KMS-11 (cell line): ENCODE results near the gene KIAA1755.

ENCODE experiments used
- H2AFZ ChIP-seq: fragments of 200-600 bp; sonication (generic); 2 replicates; pipeline ENCODE4 v1.6.1; 2016; ENCODE audit warnings: antibody characterized with exemption, mixed run types, low read depth
- H3K27ac ChIP-seq: fragments of 200-600 bp; sonication (generic); 2 replicates; pipeline ENCODE4 v1.6.1; 2016; ENCODE audit warnings: mild to moderate bottlenecking, mixed run types
- H3K27me3 ChIP-seq: fragments of 200-600 bp; sonication (generic); 2 replicates; pipeline ENCODE4 v1.6.1; 2017; ENCODE audit warnings: mild to moderate bottlenecking, low read depth, mixed run types, moderate library complexity; ENCODE audit not compliant: insufficient read depth
- H3K36me3 ChIP-seq: fragments of 200-600 bp; sonication (generic); 2 replicates; pipeline ENCODE4 v1.6.1; 2017; ENCODE audit warnings: mild to moderate bottlenecking, mixed run types; ENCODE audit not compliant: insufficient read depth
- H3K4me1 ChIP-seq: fragments of 200-600 bp; sonication (generic); 2 replicates; pipeline ENCODE4 v1.6.1; 2016; ENCODE audit warnings: mild to moderate bottlenecking, low read depth, mixed run types; ENCODE audit not compliant: poor library complexity, severe bottlenecking
- H3K4me2 ChIP-seq: fragments of 200-600 bp; sonication (generic); 2 replicates; pipeline ENCODE4 v1.7.0; 2016; ENCODE audit warnings: mild to moderate bottlenecking, mixed run types
- H3K4me3 ChIP-seq: fragments of 200-600 bp; sonication (generic); IDR thresholded peaks from 2 replicates; pipeline ENCODE4 v1.6.1; 2017; ENCODE audit warnings: low read depth, low read length, mixed read lengths; ENCODE audit not compliant: insufficient read depth
- H3K79me2 ChIP-seq: fragments of 200-600 bp; sonication (generic); 2 replicates; pipeline ENCODE4 v1.6.1; 2016; ENCODE audit warnings: low read depth, mixed run types; ENCODE audit not compliant: insufficient read depth
- H3K9ac ChIP-seq: fragments of 200-600 bp; sonication (generic); 2 replicates; pipeline ENCODE4 v1.6.1; 2016; ENCODE audit warnings: mild to moderate bottlenecking, mixed run types
- H4K20me1 ChIP-seq: fragments of 200-600 bp; sonication (generic); 2 replicates; pipeline ENCODE4 v1.6.1; 2016; ENCODE audit warnings: mild to moderate bottlenecking, mixed run types; ENCODE audit not compliant: insufficient read depth
- TF ChIP-seq, protein P1 (sequence below): fragments of 200-600 bp; sonication (generic); conservative IDR thresholded peaks from 2 replicates; pipeline ENCODE4 v1.6.1; 2017; ENCODE audit warnings: low read depth, mild to moderate bottlenecking, antibody characterized with exemption, low read length, moderate library complexity, mixed read lengths

Gene KIAA1755

DNA sequence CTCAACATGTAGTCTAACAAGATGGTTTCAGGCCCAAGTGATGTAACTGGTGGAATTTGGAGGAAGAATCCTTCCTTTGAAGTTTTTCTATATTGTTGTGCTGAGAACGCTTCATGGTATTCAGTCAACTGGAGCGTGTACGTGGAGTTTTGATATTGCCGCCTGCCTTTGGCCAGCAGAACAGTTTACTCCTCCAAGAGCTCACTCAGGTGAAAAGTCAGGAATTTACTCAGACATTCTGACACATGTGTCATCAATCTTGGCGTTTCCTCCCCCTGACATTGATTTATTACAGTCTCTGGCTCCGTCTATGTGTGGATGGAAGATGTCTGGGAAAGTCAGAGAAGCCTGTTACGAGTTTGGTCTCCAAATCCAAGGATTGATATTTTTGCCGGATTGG is 76.4 kb downstream of the KIAA1755 start:
- Histone ChIP-seq H4K20me1 (no peaks in the 10 kb centered on the region), H3K4me2 (no peak overlapping the region), H3K9ac (no peak overlapping the region), H3K79me2 (no peaks in the 10 kb centered on the region), H3K27ac (no peak overlapping the region), H3K4me1 (no peaks in the 10 kb centered on the region), H3K4me3 (no peak overlapping the region), H2AFZ (no peak overlapping the region), H3K36me3 (no peaks in the 10 kb centered on the region), H3K27me3 (no peaks in the 10 kb centered on the region)
- TF ChIP-seq, protein P1, sequence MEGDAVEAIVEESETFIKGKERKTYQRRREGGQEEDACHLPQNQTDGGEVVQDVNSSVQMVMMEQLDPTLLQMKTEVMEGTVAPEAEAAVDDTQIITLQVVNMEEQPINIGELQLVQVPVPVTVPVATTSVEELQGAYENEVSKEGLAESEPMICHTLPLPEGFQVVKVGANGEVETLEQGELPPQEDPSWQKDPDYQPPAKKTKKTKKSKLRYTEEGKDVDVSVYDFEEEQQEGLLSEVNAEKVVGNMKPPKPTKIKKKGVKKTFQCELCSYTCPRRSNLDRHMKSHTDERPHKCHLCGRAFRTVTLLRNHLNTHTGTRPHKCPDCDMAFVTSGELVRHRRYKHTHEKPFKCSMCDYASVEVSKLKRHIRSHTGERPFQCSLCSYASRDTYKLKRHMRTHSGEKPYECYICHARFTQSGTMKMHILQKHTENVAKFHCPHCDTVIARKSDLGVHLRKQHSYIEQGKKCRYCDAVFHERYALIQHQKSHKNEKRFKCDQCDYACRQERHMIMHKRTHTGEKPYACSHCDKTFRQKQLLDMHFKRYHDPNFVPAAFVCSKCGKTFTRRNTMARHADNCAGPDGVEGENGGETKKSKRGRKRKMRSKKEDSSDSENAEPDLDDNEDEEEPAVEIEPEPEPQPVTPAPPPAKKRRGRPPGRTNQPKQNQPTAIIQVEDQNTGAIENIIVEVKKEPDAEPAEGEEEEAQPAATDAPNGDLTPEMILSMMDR = no peak

DNA sequence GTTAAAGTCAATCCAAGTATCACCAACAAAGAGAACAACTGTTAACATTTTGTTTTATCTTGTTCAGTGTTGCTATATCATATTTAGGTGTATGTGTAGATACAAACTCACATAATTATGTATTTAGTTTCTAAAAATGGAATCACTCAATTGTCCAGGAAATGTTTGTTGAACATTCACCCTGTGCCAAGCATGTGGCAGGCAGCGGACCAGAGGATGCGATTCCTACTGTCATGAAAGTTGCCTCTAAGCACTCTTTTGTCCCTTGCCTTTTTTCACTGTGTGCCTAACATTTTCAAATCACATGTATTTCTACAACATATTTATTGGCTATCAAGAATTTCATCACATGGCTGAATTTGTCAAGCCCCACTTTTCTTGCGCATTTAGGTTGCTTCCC is 78.6 kb downstream of the KIAA1755 start:
- H3K79me2 ChIP-seq = no peaks in the 10 kb centered on the region
- no peak overlapping the region for H3K4me2 ChIP-seq
- TF ChIP-seq, protein P1 = no peak
- H3K27ac ChIP-seq = no peak overlapping the region
- H2AFZ ChIP-seq = no peak overlapping the region
- H3K36me3 ChIP-seq = no peaks in the 10 kb centered on the region
- no peaks in the 10 kb centered on the region for H3K4me1 ChIP-seq
- no peak overlapping the region for H3K9ac ChIP-seq
- no peaks in the 10 kb centered on the region for H3K27me3 ChIP-seq
- no peak overlapping the region for H3K4me3 ChIP-seq
- no peaks in the 10 kb centered on the region for H4K20me1 ChIP-seq

DNA sequence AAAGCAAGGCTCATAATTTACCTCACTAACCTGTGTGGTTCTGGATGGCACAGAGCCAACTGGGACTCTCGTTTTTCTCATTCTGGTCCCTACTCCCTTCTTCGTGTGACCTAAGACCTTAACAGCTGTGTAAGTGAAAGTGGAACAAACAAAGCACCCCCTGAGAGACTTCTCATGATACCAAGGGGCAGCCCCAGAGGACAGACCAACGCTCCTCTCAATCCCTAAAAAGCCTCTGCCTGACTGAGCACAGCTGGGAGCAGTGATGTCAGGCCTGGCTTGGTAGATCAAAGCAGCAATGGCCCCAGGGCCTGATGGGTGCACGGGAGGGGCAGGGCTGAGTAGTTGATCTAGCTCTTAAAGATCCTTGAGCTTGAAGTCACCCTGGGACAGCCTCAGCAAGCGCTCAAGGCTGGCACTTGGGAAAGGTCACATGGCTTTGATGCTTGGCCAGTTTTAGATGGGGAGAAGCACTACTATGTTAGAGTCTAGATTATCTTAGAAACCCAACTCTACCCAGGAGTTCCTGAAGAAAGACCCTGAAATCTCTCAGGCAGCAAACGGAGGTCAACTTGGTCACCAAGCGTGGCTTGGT is 79.2 kb downstream of the KIAA1755 start:
- Histone ChIP-seq H3K27ac (no peak overlapping the region), H3K9ac (no peak overlapping the region), H4K20me1 (no peaks in the 10 kb centered on the region), H3K4me3 (no peak overlapping the region), H3K4me2 (no peak overlapping the region), H2AFZ (no peak overlapping the region), H3K4me1 (no peaks in the 10 kb centered on the region), H3K79me2 (no peaks in the 10 kb centered on the region), H3K27me3 (no peaks in the 10 kb centered on the region), H3K36me3 (no peaks in the 10 kb centered on the region)
- TF ChIP-seq, protein P1 = no peak

DNA sequence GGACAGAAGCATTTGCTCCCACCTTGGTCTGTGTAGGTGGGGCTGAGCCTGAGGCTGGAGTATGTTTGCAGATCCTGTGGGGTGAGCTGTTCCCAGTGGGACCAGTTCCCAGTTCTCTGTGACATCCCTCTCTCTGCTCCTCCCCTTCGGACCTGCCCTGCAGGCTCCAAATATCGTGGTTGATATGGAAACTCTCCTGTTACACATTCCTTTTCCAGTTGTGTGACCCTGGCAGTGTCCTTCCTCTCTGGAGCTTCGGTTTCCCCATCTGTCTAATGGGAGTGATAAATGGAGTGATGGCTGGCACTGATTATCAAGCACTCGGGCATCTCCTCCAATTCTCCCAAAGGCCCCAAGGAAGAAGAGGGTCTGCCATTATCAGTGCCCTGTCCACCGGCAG is 79.8 kb downstream of the KIAA1755 start:
- no peak overlapping the region for H2AFZ ChIP-seq
- no peaks in the 10 kb centered on the region for H3K4me1 ChIP-seq
- H3K36me3 ChIP-seq = no peaks in the 10 kb centered on the region
- no peak overlapping the region for H3K27ac ChIP-seq
- H3K9ac ChIP-seq = no peak overlapping the region
- no peaks in the 10 kb centered on the region for H4K20me1 ChIP-seq
- H3K79me2 ChIP-seq = no peaks in the 10 kb centered on the region
- no peak overlapping the region for H3K4me2 ChIP-seq
- TF ChIP-seq, protein P1 = no peak
- no peaks in the 10 kb centered on the region for H3K27me3 ChIP-seq
- H3K4me3 ChIP-seq = no peak overlapping the region

DNA sequence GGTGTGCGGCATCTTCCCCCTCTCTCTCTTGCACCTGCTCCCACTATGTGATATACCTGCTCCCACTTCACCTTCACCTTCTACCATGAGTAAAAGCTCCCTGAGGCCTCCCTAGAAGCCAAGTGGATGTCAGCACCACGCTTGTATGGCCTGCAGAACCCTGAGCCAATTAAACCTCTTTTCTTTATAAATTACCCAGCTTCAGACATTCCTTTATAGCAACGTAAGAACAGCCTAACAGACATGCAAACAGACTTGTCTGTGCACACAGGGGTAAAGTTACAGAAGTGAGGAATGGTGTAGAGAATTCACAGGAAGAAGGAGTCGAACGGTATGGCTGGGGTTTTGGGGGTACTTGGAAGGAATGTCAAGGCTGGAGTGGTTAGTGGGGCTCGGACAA is 80.7 kb downstream of the KIAA1755 start:
- Histone ChIP-seq H3K4me3 (no peak overlapping the region), H3K4me1 (no peaks in the 10 kb centered on the region), H3K27ac (no peak overlapping the region), H4K20me1 (no peaks in the 10 kb centered on the region), H3K79me2 (no peaks in the 10 kb centered on the region), H3K9ac (no peak overlapping the region), H3K27me3 (no peaks in the 10 kb centered on the region), H3K36me3 (no peaks in the 10 kb centered on the region), H3K4me2 (no peak overlapping the region), H2AFZ (no peak overlapping the region)
- TF ChIP-seq, protein P1 = no peak
